ENCODE data around the gene SMIM5. TPM values are rescaled to one million over a fixed set of nuclear protein-coding genes. Genes with fewer than 3 reads are reported as not detected.

Gene SMIM5
- total and polyA plus RNA-seq, 2 of the 13 experiments (the other 11 are each of a cell fraction or from before 2014, with no cell fraction given), result not detected

- no peak for TF ChIP-seq ELK4 (CRISPR knock-in tag; IDR thresholded peaks at IDR 0.05; ENCODE audit: borderline replicate concordance)
- TF ChIP-seq ZNF232 (CRISPR knock-in tag; IDR thresholded peaks at IDR 0.05; ENCODE audit: borderline replicate concordance), result 0 out of 2 replicates have a peak, but pooled peaks have one; percentile 12
- peak; percentile 61; the same call in 1 of the 2 replicates for TF ChIP-seq MAX (IDR thresholded peaks at IDR 0.05)
- no peak for TF ChIP-seq LBX2 (CRISPR knock-in tag; IDR thresholded peaks at IDR 0.05; ENCODE audit: borderline replicate concordance)
- no peak for TF ChIP-seq ZBTB2 (CRISPR knock-in tag; IDR thresholded peaks at IDR 0.05; ENCODE audit: low read depth)
- TF ChIP-seq U2AF1 (optimal IDR thresholded peaks at IDR 0.05; ENCODE audit: low read depth, low read length), result peak; percentile 34
- TF ChIP-seq THYN1 (CRISPR knock-in tag; IDR thresholded peaks at IDR 0.05; ENCODE audit: borderline replicate concordance, low read depth), result no peak
- TF ChIP-seq ZNF646 (CRISPR knock-in tag; IDR thresholded peaks at IDR 0.05), result no peak
- TF ChIP-seq ARHGAP35 (CRISPR knock-in tag; IDR thresholded peaks at IDR 0.05; ENCODE audit: borderline replicate concordance), result 0 out of 2 replicates have a peak, but pooled peaks have one; percentile 29
- no peak for TF ChIP-seq ZNF558 (CRISPR knock-in tag; IDR thresholded peaks at IDR 0.05; ENCODE audit: borderline replicate concordance)
- TF ChIP-seq ZKSCAN8 (CRISPR knock-in tag; IDR thresholded peaks at IDR 0.05; ENCODE audit: borderline replicate concordance), result no peak
- TF ChIP-seq ZNF136 (CRISPR knock-in tag; IDR thresholded peaks at IDR 0.05; ENCODE audit: low read depth), result no peak
- TF ChIP-seq SUZ12 (IDR thresholded peaks at IDR 0.05; ENCODE audit: low read depth, low read length), result no peak
- TF ChIP-seq ATF4 (CRISPR knock-in tag; IDR thresholded peaks at IDR 0.05), result no peak
- no peak for TF ChIP-seq IKZF1 (IDR thresholded peaks at IDR 0.05)
- peak; percentile 29; the same call in 1 of the 2 replicates for TF ChIP-seq BCL6 (CRISPR knock-in tag; IDR thresholded peaks at IDR 0.05)
Measured at GRCh38 chr17:75632863-75633485, at the start of gene SMIM5 (continued).

Data from HepG2 (cell line).